ENCODE measurements around the gene ZDHHC11B.
"Not testable (repeated sequence)": the region's sequence is repeated elsewhere in the genome, so short reads cannot be mapped to it uniquely, and the experiment has no call there.

- TF ChIP-seq CTCF (conservative IDR thresholded peaks at IDR 0.05 in 1 of 2, IDR thresholded peaks at IDR 0.05 in 1 of 2; ENCODE audit: low read depth in 1 of 2, low read length in 2 of 2); EZH2 (IDR thresholded peaks at IDR 0.05; ENCODE audit: low read length, missing control alignments): not testable (repeated sequence)
Observed at GRCh38 chr5:794948-795347, 10.4 kb upstream of the ZDHHC11B start.
